ENCODE measurements around the gene NAA25. TPM values are rescaled to one million over a fixed set of nuclear protein-coding genes. Genes with fewer than 3 reads are reported as not detected.

Gene NAA25
- total RNA-seq (2021), result 67.4 and 70.5 TPM in 2 replicates
- percentile 96 among the genes with signal in this experiment for Bru-seq, nascent RNA
- BruChase-seq, experiment 1, labeled RNA remaining after a 2-hour chase, result percentile 96 among the genes with signal in this experiment
- percentile 95 among the genes with signal in this experiment for BruChase-seq, experiment 2, labeled RNA remaining after a 6-hour chase
- long read RNA-seq, full-length matches to known transcripts, result 19 of 71 reads
- long read RNA-seq, partial matches to known transcripts, result 28 of 71 reads
- long read RNA-seq, other reads (novel, unspliced or antisense), result 24 of 71 reads

GRCh38 chr12:112108202-112109079 is at the start of gene NAA25:
TSS of gene NAA25 (minus strand) at chr12:112108783. CDS start at chr12:112108773, 10 bp downstream.
- BruUV-seq (replicated peaks), result no TSS peak
- CTCF ChIA-PET, result interaction anchor here (0.6 to 0.7 kb wide), 3 partner anchors 16 to 302 kb away, joined by 3 to 4 read pairs (median 4); no protein-coding TSS in a partner anchor
- intact Hi-C loops (cut with micrococcal nuclease; ENCODE audit: unreplicated experiment), result loop anchor here (1.0 to 5.0 kb wide), 2 partner anchors 17 to 274 kb away; partner anchors contain the start of genes HECTD4 and TRAFD1
- TF ChIP-seq EZH2 (IDR thresholded peaks at IDR 0.05; ENCODE audit: borderline replicate concordance, low read depth, low read length, poor library complexity, severe bottlenecking), result no peak
- no peak for TF ChIP-seq CTCF (conservative IDR thresholded peaks at IDR 0.05; ENCODE audit: low read depth, low read length)
- DNase-seq (ENCODE audit: low spot score), result peak; percentile 91
- POLR2A ChIA-PET (ENCODE audit: low non-redundant PET), result interaction anchor here (0.6 to 0.7 kb wide), 2 partner anchors 279 to 338 kb away, joined by 3 to 10 read pairs; no protein-coding TSS in a partner anchor
- Histone ChIP-seq H3K9me3 (ENCODE audit: low read depth, low read length, poor library complexity, severe bottlenecking) (no peaks in the 10 kb centered on the region), H3K4me3 (ENCODE audit: low read depth, low read length, poor library complexity, severe bottlenecking) (peak within 1 kb of the TSS; percentile 94), H3K4me1 (ENCODE audit: insufficient read depth, low read length, poor library complexity, severe bottlenecking) (peaks cover 24% of the 10 kb centered on the region), H3K27me3 (replicated peaks; ENCODE audit: insufficient read depth, low read depth, low read length, poor library complexity) (no peaks in the 10 kb centered on the region), H3K27ac (ENCODE audit: low read depth, low read length, poor library complexity, severe bottlenecking) (peak within 1 kb of the TSS; percentile 96), H3K36me3 (ENCODE audit: insufficient read depth, low read length, poor library complexity, severe bottlenecking) (no peaks in the 10 kb centered on the region)

DNA sequence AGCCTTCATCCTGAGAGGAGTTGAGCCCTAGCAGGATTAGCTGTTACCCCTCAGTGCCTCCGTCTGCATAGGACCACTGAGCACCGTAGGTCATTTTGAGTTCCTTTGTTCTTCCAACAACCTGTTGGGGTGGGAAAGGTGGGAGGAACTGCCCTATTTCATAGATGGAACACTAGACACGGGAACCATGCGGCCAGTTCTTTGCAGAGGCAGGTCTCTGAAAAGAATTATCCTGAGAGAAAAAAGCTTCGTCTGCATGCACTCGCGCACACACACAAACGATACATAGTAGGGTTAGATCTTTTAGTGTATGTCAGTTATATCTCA is 45.3 kb upstream of the NAA25 start:
- Histone ChIP-seq H3K9me3 (ENCODE audit: low read depth, low read length, poor library complexity, severe bottlenecking) (no peaks in the 10 kb centered on the region), H3K36me3 (ENCODE audit: insufficient read depth, low read length, poor library complexity, severe bottlenecking) (peaks cover 46% of the 10 kb centered on the region), H3K27me3 (replicated peaks; ENCODE audit: insufficient read depth, low read depth, low read length, poor library complexity) (no peaks in the 10 kb centered on the region), H3K4me3 (ENCODE audit: low read depth, low read length, poor library complexity, severe bottlenecking) (no peak overlapping the region), H3K27ac (ENCODE audit: low read depth, low read length, poor library complexity, severe bottlenecking) (no peak overlapping the region), H3K4me1 (ENCODE audit: insufficient read depth, low read length, poor library complexity, severe bottlenecking) (no peaks in the 10 kb centered on the region)
- DNase-seq (ENCODE audit: low spot score), result no peak
- ChIA-PET POLR2A (ENCODE audit: low non-redundant PET) (no interaction called here), CTCF (no interaction called here)
- intact Hi-C loops (cut with micrococcal nuclease; ENCODE audit: unreplicated experiment), result no loop called here
- no TSS peak for BruUV-seq (replicated peaks)
- no peak for TF ChIP-seq CTCF (conservative IDR thresholded peaks at IDR 0.05; ENCODE audit: low read depth, low read length)
- TF ChIP-seq EZH2 (IDR thresholded peaks at IDR 0.05; ENCODE audit: borderline replicate concordance, low read depth, low read length, poor library complexity, severe bottlenecking), result no peak

DNA sequence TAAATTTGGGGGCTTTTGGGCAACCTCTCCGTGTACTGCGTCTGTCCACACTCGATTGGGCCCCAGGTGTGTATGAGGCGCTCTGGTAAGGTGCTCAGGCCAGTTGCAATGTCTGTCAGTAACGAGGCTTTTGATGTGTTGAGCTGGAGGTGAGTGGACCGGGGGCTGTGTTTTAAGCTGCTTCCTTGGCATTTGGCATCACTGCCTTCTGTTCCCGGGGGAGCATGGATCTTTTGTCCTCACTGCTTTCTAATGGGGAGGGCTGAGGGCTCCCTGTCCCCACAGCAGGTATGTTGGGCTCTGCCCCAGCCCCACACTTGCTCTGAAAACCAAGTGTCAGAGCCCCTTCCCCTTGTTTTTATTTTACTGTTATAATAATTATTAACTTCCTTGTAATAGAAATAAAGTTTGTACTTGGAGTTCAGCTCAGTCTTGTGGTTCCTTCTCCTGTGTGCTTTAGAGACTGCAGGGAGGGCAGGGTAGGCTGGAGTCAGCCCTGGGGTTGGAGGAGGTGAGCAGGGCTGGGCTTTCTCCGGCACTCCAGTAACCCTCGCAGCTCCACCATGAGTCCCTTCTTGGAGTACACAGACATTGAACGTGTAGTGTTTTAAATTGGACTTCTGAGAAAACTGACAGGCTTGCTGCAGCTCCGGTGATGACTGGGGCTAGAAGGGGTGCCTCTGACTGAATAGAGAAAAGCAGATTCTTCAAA is 44.8 kb upstream of the NAA25 start:
- no TSS peak for BruUV-seq (replicated peaks)
- Histone ChIP-seq H3K4me3 (ENCODE audit: low read depth, low read length, poor library complexity, severe bottlenecking) (no peak overlapping the region), H3K4me1 (ENCODE audit: insufficient read depth, low read length, poor library complexity, severe bottlenecking) (no peaks in the 10 kb centered on the region), H3K27ac (ENCODE audit: low read depth, low read length, poor library complexity, severe bottlenecking) (no peak overlapping the region), H3K9me3 (ENCODE audit: low read depth, low read length, poor library complexity, severe bottlenecking) (no peaks in the 10 kb centered on the region), H3K27me3 (replicated peaks; ENCODE audit: insufficient read depth, low read depth, low read length, poor library complexity) (no peaks in the 10 kb centered on the region), H3K36me3 (ENCODE audit: insufficient read depth, low read length, poor library complexity, severe bottlenecking) (peaks cover 48% of the 10 kb centered on the region)
- ChIA-PET CTCF (no interaction called here), POLR2A (ENCODE audit: low non-redundant PET) (no interaction called here)
- no peak for TF ChIP-seq CTCF (conservative IDR thresholded peaks at IDR 0.05; ENCODE audit: low read depth, low read length)
- TF ChIP-seq EZH2 (IDR thresholded peaks at IDR 0.05; ENCODE audit: borderline replicate concordance, low read depth, low read length, poor library complexity, severe bottlenecking), result no peak
- intact Hi-C loops (cut with micrococcal nuclease; ENCODE audit: unreplicated experiment), result no loop called here
- no peak for DNase-seq (ENCODE audit: low spot score)
